ENCODE results near the gene PITPNC1.
"Not testable (repeated sequence)": the region's sequence is repeated elsewhere in the genome, so short reads cannot be mapped to it uniquely, and the experiment has no call there.

The PITPNC1 gene

DNA sequence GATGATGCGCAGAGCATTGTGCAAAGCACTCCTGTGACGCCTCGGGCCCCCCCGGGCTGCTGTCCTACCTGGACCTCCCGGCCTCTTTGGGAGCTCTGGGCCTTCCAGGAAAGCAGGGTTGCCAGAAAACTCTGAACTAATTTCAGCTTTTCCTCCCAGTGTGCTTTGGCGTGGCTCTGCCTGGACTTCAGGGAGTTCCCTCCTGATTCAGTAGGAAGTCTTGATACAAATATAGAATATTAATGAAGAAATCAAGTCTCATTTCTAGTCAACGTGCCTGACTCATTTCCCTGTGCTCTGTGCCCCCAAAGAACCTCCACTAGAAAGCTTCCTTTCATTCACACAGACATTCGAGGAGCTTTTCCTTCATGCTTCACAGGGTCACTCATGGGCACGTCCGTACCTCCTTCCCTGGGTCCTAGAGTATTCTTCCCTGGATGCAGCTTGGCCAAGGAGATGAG lies 256.7 kb downstream of the PITPNC1 start:
- DNase-seq, result no peak

DNA sequence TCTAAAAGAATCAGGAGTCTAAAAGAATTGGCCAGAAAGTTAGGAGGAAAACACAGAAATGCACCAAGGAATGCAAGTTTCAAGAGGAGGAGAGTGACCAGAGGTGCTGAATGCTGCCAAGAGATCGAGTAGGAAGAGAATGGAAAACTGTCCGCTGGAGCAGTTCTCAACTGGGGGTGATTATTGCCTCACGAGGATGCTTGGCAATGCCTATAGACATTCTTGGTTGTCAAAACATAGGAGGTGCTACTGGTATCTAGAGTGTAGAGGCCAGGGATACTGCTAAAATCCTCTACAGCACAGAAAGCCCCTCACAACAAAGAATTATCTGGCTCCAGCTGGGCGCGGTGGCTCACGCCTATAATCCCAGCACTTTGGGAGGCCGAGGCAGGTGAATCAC lies 258.6 kb downstream of the PITPNC1 start:
- DNase-seq, result no peak

DNA sequence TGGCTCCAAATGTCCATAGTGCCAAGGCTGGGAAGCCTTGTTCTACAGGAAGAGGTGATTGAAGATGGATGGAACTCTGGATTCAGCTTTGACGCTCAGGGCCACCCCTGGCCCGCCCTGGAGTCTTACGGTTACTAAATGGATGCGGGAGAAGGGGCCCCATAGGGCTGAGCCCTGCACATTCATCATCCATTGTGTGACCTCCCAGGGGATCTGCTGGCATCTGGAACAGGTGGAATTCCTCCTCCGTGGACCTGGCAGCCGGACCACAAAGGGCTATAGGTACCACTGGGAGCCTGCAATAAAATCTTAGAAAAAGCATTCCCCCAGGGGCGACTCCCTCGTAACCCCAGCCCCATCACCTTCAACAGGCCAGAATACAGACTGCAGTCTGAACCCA lies 259.2 kb downstream of the PITPNC1 start:
- DNase-seq, result no peak

DNA sequence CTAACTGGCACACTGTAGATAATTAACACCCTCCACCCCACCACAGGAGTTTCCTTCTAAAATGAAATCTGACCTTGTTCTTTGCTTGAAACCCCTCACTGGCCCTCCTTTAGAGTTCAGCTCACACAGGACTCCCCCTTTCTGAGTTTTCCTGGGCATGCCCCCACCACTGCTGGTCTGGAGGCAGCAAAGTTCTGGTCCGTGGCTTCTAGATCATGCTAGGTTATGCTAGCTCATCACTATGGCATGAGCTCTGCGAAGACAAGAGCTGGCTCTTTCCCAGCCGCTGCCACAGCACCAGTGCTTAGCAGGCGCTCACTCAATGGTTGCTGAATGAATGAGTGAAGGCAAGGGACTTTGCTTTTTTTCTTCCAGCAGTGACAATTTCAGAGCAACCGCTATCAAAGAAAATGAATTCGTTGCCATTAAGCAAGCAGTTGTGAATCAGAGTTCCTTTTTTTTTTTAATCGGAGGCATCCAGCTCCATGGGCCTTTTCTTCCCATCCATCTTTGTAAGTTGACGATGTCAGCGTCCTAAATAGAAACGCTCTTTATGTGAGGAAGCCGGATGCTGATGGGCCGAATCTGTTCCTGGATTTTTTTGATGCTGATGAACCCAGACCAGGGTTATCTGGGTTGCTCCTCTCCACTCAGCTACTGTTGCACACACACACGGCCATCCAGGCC lies 259.9 kb downstream of the PITPNC1 start:
- no peak for DNase-seq

DNA sequence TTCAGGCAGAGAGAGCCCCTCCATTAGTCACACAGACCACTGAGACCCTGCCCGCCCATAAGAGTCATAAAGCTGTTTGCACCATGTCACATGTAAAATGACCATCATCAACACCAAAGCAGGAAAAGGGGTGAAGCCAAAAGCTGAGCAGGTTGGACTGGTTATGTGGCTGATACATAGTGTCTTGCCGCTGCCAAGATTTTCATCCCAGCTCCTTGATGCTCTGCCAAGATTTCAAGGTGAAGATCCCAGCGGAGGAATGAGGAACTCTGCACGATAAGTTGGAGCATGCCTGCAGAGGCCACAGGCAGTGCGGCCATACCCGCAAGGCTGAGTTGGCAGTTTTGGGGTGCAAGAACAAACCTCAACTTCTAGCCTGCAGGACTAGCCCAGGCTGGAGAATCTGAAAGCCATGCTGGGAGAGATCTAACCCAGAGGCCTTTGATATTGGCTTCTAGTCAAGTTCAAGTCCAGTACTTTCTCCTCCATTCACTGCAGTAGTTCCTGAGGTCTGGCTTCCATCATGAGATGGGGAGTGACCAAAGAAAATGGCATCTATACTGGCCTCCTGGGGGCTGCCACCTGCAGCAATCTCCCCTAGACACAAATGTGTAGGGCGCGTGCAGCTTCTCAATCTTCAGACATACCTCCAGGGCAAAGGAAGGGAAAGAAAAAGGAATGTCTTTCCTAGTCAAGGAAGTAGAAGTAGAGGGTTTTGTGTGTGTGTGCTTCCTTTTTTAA lies 261.0 kb downstream of the PITPNC1 start:
- no peak for DNase-seq

DNA sequence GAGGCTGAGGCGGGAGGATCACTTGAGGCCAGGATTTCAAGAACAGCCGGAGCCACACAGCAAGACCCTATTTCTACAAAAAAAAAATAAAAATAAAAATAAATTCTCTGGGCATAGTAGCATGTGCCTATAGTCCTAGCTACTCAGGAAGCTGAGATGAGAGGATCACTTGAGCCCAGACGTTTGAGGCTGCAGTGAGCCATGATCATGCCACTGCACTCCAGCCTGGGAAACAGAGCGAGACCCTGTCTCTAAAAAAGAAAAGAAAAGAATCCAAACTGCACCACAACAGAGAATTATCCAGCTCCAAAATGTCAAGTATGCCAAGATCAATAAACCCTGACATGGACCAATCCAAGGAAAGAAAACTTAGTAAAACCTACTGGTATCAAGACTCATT lies 261.8 kb downstream of the PITPNC1 start:
- DNase-seq, result no peak

DNA sequence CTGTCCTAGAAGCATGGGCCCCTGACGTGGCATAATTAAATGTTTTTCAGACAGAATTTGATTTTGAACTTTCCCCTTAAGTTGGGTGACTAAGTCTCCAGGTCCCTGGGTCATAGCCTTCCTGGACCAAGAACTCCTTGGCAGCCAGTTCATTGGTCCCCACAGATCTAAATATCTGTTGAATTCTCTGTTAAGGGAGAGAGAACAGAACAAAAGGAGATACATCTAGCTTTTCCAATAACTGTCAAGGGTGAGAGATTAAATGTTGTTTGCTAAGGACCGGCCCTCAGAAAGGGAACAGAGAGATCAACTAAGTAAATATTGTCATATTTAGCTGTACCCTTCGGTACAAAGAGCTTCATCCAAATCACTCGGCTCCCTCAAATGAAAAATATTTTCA lies 262.5 kb downstream of the PITPNC1 start:
- no peak for DNase-seq

DNA sequence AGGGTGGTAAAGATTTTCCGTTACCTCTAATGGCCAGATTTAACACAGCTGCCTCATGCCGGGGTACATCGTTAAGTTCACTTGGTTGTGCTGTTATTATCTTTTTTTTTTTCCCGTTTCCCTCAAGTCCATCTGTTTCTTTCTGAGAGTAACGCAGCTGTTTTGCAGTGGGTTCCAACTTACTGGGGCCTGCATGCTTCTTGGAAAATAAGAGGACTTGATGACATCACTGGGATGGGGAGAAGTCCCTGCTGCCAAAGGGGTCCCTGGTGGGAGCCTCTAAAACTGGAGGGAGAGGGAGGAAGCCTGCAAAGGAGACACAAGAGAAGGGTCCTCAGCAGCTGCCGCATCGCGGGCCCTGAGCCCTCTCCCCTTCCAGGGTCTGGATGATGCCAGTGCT lies 262.9 kb downstream of the PITPNC1 start:
- DNase-seq, result no peak

DNA sequence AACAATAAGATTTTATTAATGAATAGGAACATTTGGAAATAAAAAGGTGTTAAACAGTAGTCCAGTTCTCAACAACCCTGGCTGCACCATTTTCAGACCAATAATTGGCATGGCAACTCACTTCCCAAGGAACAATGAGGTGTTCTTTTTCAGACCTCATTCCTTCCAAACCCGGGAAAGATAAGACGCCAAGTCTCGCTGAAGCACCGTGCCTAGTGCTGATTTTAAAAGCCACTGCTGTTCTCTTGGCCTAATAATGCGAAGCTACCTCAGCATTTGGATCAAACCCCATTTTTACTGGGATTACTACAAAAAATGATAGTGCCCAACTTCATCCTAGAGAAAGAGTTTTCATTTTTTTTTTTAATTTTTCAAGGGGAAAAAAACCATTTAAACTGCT lies 265.4 kb downstream of the PITPNC1 start:
- DNase-seq, result no peak

DNA sequence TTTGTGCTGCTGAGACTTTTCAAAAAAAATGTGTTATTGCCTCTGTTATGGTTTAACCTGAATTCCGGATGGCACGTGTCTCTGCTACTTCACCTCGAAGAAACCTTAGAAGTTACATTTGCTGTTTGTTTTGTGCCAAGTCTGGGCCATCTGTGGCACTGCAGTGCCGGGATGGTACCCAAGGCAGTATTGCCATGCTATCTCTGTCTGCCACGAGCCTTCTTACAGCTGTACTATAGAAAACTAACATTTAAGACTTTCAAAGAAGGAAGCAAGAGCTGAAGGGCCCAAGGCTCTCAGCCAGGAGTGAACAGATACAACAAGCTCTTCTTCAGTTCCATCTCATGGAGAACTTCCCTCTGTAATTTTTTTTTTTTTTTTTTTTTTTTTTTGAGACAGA lies 267.0 kb downstream of the PITPNC1 start:
- no peak for DNase-seq

DNA sequence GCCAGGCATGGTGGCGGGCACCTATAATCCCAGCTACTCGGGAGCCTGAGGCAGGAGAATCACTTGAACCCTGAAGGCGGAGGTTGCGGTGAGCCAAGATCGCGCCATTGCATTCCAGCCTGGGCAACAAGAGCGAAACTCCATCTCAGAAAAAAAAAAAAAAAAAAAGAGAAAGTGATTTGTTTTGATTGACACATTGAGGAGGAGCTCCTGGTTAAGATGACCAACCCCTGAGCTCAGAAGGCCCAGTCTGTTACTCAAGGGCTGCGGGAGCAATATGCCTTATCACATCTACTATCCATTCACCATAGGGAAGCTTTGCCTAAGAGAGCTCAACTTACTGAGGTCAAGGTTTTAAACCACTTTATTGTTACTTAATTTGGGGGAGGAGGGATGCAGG lies 268.1 kb downstream of the PITPNC1 start:
- not testable (repeated sequence) for DNase-seq

DNA sequence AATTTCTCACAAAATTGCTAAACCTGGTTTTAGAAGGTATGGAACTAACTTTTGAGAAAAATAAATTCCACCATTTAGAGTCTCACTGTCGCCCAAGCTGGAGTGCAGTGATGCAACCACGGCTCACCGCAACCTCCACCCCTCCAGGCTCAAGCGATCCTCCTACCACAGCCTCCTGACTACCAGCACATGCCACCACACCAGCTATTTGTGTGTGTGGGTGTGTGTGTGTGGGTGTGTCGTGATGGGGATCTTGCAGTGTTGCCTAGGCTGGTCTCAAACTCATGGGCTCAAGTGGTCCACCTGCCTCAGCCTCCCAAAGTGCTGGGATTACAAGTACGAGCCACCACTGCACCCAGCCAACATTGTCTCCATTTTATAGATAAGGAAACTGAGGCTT lies 269.4 kb downstream of the PITPNC1 start:
- no peak for DNase-seq

DNA sequence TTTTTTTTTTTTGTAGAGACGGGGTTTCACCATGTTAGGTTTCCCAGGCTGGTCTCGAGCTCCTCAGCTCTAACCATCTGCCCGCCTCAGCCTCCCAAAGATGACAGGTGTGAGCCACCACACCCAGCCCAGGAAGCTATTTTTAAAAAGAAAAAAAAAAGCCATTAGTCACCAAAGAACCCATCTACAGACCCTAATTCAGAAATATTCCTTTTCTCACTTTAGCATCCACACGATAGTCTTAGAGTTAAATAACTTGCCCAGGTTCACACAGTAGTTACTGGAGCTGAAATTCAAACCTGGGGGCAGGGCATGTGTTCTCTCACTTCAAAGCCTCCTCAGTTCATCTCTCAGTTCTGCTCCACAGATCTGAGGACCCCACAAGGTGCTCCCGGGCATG lies 270.4 kb downstream of the PITPNC1 start:
- no peak for DNase-seq

DNA sequence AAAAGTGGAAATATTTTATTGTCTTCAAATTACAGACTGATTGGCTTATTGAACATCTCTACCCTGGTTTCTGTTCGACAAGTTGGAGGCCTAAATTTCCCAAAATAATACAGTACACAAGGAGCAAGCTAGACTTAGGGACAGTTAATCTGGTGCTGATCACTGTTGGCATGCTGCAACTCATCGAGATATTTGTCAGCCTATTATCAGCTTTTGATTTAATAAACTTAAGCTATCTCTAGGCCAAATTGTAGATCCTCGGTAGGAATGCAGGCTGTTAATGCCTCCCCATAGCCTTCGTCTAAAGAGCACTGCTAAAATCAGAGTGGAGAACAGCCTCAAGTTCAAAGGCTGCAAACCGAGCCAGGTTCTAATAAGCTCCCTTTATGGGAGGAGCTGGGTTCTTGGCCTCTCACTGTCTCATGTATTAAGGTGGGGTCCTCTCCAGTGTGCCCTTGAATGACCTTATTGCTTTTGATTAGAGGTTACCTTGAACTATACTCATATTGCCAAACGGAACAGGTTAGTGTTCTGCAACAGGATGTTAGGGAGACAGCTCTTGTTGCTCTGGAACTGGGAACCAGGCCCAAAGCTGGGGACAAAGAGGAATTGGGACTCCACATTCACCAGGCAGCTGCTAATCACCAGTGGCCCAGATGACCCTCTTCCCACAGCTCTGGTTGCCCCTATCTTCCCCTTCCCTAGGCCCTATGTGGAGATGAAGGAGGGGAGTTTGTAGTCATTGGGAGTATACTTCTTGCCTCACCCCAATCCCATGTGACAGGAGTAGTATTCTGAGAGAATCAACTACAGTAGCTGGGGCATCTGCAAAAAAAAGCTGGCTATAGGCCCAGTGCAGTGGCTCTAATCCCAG lies 271.2 kb downstream of the PITPNC1 start:
- DNase-seq, result no peak

DNA sequence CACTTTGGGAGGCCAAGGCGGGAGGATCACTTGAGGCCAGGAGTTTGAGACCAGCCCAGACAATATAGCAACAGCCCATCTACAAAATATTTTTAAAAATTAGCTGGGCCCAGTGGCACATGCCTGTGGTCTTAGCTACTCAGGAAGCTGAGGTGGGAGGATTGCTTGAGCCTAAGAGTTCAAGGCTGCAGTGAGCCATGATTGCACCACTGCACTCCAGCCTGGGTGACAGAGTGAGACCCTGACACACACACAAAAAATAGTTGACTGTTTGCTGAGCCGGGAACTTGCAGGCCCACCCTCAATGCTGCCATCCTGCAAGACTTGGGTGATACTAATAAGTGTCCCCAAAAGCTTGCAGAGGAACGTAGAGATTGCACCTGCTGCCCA lies 271.8 kb downstream of the PITPNC1 start:
- not testable (repeated sequence) for DNase-seq

DNA sequence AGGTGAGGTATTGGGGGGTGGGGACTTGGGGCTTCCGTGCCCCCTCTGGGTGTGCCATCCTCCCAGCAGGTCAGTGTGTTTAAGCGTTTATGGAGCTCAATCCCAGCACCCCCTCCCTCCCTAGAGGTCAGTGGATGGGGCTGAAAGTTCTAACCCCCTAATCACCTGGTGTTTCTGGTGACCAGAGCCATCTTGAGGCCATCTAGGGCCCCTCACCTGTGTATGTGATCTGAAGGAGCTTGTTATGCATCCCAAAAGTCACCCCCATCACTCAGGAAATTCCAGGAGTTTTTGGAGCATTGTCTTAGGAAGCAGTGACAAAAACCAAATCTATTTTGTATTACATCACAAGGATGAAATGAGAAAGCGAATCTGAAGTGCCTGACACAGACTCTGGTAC lies 272.8 kb downstream of the PITPNC1 start:
- no peak for DNase-seq

DNA sequence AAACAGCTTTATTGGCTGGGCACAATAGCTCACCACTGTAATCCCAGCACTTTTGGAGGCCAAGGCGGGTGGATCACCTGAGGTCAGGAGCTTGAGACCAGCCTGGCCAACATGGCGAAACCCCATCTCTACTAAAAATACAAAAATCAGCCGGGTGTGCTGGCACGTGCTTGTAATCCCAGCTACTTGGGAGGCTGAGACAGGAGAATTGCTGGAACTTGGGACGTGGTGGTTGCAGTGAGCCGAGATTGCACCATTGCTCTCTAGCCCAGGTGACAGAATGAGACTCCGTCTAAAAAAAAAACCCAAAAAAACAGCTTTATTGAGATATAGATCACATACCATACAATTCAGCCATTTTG lies 274.1 kb downstream of the PITPNC1 start:
- DNase-seq, result not testable (repeated sequence)

DNA sequence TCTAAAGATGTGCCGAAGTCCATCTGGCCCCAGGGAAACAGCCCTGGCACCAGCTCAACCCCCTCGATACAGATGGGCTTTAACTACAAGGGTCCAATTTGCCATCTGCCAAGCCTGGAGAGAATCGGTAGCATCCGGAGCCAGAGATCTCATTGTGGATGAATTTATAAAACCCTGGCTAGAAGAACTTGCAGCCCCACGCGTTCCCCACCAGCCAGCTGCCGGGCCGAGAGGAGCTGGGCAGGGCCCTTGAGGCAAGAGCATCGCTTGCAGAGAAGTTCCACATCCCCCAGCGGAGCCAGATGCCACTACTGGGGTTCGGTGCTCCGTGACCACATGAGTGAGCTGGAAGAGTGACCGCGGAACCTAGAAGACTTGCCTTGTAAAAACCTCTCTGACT lies 275.4 kb downstream of the PITPNC1 start:
- no peak for DNase-seq

DNA sequence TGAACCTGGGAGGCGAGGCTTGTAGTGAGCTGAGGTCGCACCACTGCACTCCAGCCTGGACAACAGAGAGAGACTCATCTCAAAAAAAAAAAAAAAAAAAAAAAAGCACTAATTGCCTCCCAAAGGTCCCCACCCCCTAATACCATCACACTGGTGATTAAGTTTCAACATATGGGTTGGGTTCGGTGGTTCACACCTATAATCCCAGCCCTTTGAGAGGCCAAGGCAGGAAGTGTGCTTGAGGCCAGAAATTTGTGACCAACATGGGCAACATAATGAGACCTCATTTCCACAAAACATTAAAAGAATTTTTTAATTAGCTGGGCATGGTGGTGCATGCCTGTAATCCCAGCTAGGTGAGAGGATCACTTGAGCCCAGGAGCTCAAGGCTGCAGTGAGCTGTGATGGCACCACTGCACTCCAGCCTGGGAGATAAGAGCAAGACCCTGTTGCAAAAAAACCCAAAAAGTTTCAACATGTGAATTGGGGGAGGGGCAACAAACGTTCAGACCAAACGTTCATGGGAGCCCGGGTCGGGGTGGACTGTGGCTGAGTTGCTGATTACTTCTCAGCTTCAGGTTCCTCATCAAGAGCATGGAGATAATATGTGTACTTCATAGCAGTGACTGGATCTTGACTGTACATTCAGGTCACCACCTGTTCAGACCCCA lies 278.5 kb downstream of the PITPNC1 start:
- no peak for DNase-seq

DNA sequence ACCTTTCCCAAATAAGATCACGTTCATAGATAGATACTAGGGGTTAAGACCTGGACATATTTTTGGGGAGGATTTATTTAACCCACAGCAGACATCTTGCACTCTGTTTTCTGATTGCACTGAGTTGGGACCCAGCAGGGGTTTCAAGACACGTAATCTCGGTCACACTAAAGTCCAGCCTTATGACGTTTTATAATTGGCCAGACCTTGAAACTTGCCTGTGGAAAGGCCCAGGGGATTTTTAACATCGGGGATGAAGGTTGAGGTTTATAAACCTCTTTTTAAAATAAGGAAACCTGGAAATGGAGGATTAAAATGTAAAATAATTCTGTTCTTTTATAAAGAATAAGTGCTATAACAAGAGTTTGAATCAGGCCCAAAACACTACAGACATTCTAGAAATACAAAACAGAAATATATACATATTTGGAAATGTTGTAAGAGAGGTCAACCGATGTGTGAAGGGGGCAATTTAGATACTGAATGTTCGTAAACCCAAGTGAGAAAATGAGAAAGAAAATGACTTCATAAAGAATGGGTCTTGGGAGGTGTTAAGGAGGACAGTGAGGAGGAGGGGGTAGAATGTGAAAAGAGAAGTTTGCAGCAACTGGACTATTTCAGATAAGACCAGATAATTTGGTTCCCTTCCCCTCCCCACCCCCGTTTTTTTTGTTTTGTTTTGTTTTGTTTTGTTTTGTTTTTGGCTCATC lies 279.6 kb downstream of the PITPNC1 start:
- no peak for DNase-seq

DNA sequence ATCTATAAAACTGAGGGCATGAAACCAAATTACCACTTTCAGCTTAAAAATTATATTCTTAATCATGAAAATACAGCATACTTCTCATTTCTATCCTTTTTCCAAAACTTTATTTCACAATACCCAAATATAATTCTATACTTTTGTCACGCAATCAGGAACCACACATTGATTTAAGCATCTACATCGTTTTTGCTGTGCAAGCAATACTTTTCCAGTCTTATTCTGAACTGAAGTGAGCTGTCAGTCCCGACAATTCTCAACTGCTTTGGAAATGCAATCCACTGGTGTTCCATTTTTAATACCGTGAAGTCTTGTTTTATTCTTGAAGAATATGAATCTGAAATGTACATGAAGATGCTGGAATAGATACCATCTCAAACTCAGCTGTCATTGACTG lies 280.5 kb downstream of the PITPNC1 start:
- DNase-seq, result no peak

DNA sequence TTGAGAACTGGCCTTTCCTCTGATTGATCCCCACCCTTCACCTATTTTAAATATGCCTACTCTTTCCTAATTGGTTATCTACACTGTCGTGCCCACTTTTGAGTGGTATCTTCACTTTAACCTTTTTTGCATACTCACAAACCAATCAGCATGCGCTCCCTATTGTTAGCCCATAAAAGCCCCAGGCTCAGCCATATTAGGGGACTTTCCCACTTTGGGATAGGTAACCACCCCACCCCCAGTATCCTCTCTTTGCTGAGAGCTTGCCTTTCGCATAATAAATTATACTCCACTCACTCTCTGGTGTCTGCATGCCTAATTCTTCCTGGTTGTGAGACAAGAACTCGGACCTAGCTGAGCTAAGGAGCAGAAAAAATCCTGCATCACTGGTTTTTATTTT lies 281.2 kb downstream of the PITPNC1 start:
- DNase-seq, result no peak

DNA sequence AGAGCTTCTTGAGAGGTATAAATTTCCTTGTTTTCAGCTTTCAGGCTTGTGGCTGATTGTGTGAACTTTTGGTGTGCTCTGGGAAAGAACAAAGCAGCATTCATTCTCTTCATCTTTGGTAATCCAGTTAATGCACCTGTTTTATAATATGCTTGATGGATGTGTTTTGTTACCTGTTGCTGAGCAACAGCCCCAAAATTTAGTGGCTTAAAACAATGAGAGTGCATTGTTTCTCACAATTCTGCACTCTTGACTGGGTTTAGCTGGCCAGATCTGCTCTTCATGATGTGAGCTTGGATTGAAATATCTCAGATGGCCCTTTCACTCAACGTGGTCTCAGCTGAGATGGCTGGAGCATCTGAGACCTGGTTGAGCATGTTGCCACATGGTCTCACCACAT lies 281.9 kb downstream of the PITPNC1 start:
- DNase-seq, result no peak

Measured in activated CD4-positive, CD25-positive, alpha-beta regulatory T cell treated with anti-CD3 and anti-CD28 coated beads, Interleukin-2, amount 50 U/mL, for 72 hours (primary cell).